ENCODE measurements around the gene PRPF40B. TPM values are rescaled to one million over a fixed set of nuclear protein-coding genes. Genes with fewer than 3 reads are reported as not detected.

PRPF40B gene
- total and polyA plus RNA-seq, 2 of the 13 experiments (the other 11 are each of a cell fraction or from before 2014, with no cell fraction given), result 5.0 to 7.8 TPM

GRCh38 chr12:49642370-49642802, 19.0 kb downstream of the PRPF40B start (continued):
- TF ChIP-seq PRDM10 (CRISPR knock-in tag; IDR thresholded peaks at IDR 0.05; ENCODE audit: low read depth) (no peak), ETV5 (CRISPR knock-in tag; IDR thresholded peaks at IDR 0.05; ENCODE audit: borderline replicate concordance) (peak; percentile 81), ERF (CRISPR knock-in tag; IDR thresholded peaks at IDR 0.05) (peak; percentile 71; the same call in 1 of the 2 replicates), MXD3 (CRISPR knock-in tag; IDR thresholded peaks at IDR 0.05) (no peak), HES4 (CRISPR knock-in tag; IDR thresholded peaks at IDR 0.05; ENCODE audit: borderline replicate concordance) (no peak), HNRNPH1 (optimal IDR thresholded peaks at IDR 0.05; ENCODE audit: low read depth, low read length) (no peak), ZFP41 (CRISPR knock-in tag; IDR thresholded peaks at IDR 0.05; ENCODE audit: borderline replicate concordance) (no peak), ZNF737 (CRISPR knock-in tag; IDR thresholded peaks at IDR 0.05; ENCODE audit: borderline replicate concordance) (no peak), ZNF276 (CRISPR knock-in tag; IDR thresholded peaks at IDR 0.05; ENCODE audit: low read depth) (no peak), ZNF580 (CRISPR knock-in tag; IDR thresholded peaks at IDR 0.05; ENCODE audit: borderline replicate concordance, low read depth) (no peak), REL (CRISPR knock-in tag; conservative IDR thresholded peaks at IDR 0.05) (no peak), GABPA (IDR thresholded peaks at IDR 0.05; ENCODE audit: low read depth, low read length) (no peak), GABPA (CRISPR knock-in tag; IDR thresholded peaks at IDR 0.05; ENCODE audit: low read depth) (peak; percentile 54), ZNF780A (CRISPR knock-in tag; IDR thresholded peaks at IDR 0.05) (no peak), HNRNPLL (IDR thresholded peaks at IDR 0.05; ENCODE audit: low read depth, low read length, poor library complexity, severe bottlenecking) (peak; percentile 30), ZFP91 (CRISPR knock-in tag; IDR thresholded peaks at IDR 0.05; ENCODE audit: borderline replicate concordance) (peak; percentile 50; the same call in 1 of the 2 replicates), SMC3 (IDR thresholded peaks at IDR 0.05; ENCODE audit: low read length) (no peak), MTF1 (CRISPR knock-in tag; IDR thresholded peaks at IDR 0.05) (no peak), JUN (CRISPR knock-in tag; IDR thresholded peaks at IDR 0.05) (peak; percentile 80), HMG20A (CRISPR knock-in tag; IDR thresholded peaks at IDR 0.05; ENCODE audit: borderline replicate concordance) (0 out of 2 replicates have a peak, but pooled peaks have one; percentile 11), ZNF670 (CRISPR knock-in tag; IDR thresholded peaks at IDR 0.05; ENCODE audit: borderline replicate concordance) (no peak), MXD1 (CRISPR knock-in tag; IDR thresholded peaks at IDR 0.05) (no peak), ATF7-NPFF (CRISPR knock-in tag; IDR thresholded peaks at IDR 0.05; ENCODE audit: low read depth) (no peak)

Data from HepG2 (cell line).